ENCODE data around the gene SMOC1. TPM values are rescaled to one million over a fixed set of nuclear protein-coding genes. Genes with fewer than 3 reads are reported as not detected.

Gene SMOC1
- polyA plus RNA-seq, 1 experiment = not detected

DNA sequence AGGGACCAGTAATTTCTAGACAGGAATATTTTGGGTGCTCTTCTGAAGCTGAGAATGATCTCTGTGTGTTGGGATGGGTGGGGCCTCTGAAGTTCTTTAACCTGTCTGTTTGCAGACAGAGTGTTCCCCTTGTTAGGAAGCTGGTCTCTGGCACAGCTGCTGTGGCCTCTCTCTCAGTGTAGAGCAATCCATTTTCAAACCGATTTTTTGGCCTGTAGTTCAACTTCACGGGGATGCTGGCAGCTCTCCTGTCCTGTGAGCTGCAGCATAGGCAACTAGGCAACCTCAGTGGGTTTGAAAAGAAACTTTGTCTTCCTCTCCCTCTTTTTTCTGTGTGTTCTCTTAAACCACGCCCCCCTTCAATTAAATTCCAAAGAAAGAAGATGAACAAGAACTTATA is 69.1 kb downstream of the SMOC1 start:
- H3K27me3 ChIP-seq (ENCODE audit: control insufficient read depth, insufficient read depth, low read length) = no peaks in the 10 kb centered on the region
- ChIA-PET CTCF (interaction anchor here (0.5 to 1.1 kb wide), 2 partner anchors 18 to 65 kb away, joined by 3 read pairs; no protein-coding TSS in a partner anchor), POLR2A (no interaction called here)
- TF ChIP-seq, protein P1, sequence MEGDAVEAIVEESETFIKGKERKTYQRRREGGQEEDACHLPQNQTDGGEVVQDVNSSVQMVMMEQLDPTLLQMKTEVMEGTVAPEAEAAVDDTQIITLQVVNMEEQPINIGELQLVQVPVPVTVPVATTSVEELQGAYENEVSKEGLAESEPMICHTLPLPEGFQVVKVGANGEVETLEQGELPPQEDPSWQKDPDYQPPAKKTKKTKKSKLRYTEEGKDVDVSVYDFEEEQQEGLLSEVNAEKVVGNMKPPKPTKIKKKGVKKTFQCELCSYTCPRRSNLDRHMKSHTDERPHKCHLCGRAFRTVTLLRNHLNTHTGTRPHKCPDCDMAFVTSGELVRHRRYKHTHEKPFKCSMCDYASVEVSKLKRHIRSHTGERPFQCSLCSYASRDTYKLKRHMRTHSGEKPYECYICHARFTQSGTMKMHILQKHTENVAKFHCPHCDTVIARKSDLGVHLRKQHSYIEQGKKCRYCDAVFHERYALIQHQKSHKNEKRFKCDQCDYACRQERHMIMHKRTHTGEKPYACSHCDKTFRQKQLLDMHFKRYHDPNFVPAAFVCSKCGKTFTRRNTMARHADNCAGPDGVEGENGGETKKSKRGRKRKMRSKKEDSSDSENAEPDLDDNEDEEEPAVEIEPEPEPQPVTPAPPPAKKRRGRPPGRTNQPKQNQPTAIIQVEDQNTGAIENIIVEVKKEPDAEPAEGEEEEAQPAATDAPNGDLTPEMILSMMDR (IDR thresholded peaks at IDR 0.05; ENCODE audit: insufficient read depth, low read depth, low read length) = no peak
- no peak for DNase-seq (ENCODE audit: low read depth)
- H3K36me3 ChIP-seq (ENCODE audit: control insufficient read depth, insufficient read depth, low read length) = no peaks in the 10 kb centered on the region
- H3K4me3 ChIP-seq (ENCODE audit: low read depth, low read length) = no peak overlapping the region

DNA sequence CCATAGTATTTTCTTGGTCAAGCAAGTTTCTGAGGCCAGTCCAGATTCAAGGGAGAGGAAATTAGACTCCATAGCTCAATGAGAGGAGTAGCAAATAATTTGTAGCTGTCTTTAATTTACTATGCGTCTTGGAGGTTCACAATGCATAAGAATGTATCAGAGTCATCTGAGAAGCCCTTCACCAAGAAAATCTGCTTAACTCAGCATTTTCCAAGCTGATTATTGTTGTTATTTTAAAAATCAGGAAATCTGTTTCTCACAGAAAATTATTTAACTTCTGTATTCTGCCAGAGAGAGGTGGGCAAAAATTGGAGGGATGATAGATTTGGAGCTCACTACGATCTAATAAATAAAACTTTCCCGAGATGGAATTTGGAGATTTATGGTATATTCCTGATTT is 72.0 kb downstream of the SMOC1 start:
- Histone ChIP-seq H3K36me3 (ENCODE audit: control insufficient read depth, insufficient read depth, low read length) (no peaks in the 10 kb centered on the region), H3K27me3 (ENCODE audit: control insufficient read depth, insufficient read depth, low read length) (no peaks in the 10 kb centered on the region), H3K4me3 (ENCODE audit: low read depth, low read length) (no peak overlapping the region)
- ChIA-PET POLR2A (no interaction called here), CTCF (interaction anchor here (0.7 kb wide), 1 partner anchor 77 kb away, joined by 3 read pairs; no protein-coding TSS in a partner anchor)
- no peak for DNase-seq (ENCODE audit: low read depth)
- TF ChIP-seq, protein P1 (IDR thresholded peaks at IDR 0.05; ENCODE audit: insufficient read depth, low read depth, low read length) = no peak

DNA sequence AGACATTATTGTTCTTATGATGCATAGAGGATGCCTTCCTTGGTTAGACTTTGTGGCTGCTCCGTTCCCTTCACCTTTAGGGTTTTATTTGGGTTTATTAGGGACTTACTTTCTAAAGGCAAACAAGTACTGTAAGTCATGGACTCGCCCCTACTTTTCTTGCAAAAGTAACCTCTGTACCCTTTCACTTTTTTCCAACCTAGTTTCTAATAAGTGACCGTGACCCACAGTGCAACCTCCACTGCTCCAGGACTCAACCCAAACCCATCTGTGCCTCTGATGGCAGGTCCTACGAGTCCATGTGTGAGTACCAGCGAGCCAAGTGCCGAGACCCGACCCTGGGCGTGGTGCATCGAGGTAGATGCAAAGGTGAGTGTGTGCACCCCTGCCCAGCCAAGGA is 72.7 kb downstream of the SMOC1 start:
- Histone ChIP-seq H3K27me3 (ENCODE audit: control insufficient read depth, insufficient read depth, low read length) (no peaks in the 10 kb centered on the region), H3K36me3 (ENCODE audit: control insufficient read depth, insufficient read depth, low read length) (no peaks in the 10 kb centered on the region), H3K4me3 (ENCODE audit: low read depth, low read length) (no peak overlapping the region)
- DNase-seq (ENCODE audit: low read depth) = no peak
- CTCF ChIA-PET = interaction anchor here (0.7 kb wide), 1 partner anchor 76 kb away, joined by 3 read pairs; no protein-coding TSS in a partner anchor
- POLR2A ChIA-PET = no interaction called here
- TF ChIP-seq, protein P1 (IDR thresholded peaks at IDR 0.05; ENCODE audit: insufficient read depth, low read depth, low read length) = no peak

DNA sequence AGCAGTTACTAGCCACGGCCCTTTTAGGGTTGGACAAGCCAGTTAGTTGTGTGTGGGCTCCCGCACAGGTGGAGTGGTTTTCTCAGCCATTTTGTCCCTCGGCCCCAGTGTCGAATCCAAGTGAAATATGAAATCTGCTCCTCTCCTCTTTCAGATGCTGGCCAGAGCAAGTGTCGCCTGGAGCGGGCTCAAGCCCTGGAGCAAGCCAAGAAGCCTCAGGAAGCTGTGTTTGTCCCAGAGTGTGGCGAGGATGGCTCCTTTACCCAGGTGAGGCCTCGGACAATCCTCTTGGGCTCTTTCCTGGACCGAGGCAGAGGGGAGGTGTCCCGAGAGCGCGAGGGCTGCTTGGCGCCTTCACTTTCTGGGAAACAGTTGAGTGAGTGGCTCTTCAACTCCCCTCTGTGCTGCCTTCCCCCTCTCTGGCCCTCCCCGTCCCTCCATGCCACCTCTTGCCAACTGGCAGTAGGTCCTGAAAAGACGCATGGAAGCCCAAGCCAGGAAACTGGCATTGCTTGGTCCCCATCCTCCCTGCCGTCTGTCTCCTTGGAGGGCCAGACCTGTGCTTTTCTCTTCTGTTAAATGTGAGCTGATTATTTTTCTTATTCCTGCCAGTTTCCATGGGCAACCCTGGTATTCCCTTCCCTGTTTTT is 74.2 kb downstream of the SMOC1 start:
- ChIA-PET CTCF (no interaction called here), POLR2A (no interaction called here)
- H3K27me3 ChIP-seq (ENCODE audit: control insufficient read depth, insufficient read depth, low read length) = no peaks in the 10 kb centered on the region; the same call in 1 of the 2 replicates
- no peak overlapping the region for H3K4me3 ChIP-seq (ENCODE audit: low read depth, low read length)
- TF ChIP-seq, protein P1 (IDR thresholded peaks at IDR 0.05; ENCODE audit: insufficient read depth, low read depth, low read length) = no peak
- no peak for DNase-seq (ENCODE audit: low read depth)
- no peaks in the 10 kb centered on the region for H3K36me3 ChIP-seq (ENCODE audit: control insufficient read depth, insufficient read depth, low read length)

DNA sequence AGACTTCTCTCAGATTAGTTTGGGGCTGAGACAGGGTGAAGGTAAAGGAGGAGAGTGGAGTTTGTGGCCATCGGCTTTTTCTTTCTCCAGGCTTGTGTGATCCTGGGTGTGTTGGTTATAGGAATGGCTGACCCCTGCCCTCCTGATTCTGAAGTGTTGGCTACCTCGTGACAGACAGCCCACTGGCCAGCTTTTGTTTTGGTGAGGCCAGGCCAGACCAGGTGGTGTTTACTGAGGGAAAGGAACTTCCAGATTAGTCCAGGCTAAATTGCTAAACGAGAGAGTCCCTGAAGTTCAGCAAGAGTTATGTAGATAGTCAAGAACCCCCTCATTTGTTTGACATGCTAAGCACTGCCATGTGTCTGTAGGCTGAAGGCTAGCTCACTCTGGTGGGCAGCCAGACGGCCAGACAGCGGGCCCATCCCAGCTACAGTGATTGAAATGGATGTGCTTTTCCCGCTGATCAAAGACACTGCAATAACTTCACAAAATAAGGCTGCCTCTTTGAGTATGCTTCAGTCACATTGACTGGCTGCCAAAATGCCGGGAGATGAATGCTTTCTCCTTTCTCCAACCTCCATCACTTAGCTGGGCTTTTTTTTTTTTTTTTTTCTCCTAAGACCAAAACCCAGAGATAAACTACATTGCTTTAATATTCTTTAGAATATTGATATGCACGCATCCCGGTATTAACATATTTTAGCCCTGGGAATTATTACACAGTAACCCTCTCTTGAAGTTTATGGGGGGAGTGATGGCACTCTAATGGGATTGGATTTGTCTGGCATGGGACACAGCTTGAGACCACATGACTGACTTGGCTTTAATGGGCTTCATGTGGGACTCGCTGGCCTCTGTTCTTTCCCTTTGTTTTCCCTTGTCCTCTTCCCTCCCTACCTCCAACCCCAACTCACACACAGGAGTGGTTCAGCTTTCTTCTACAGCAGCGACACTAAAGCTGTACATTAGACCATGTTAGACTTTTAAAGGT is 76.9 kb downstream of the SMOC1 start:
- H3K27me3 ChIP-seq (ENCODE audit: control insufficient read depth, insufficient read depth, low read length) = no peaks in the 10 kb centered on the region; the same call in 1 of the 2 replicates
- ChIA-PET CTCF (no interaction called here), POLR2A (no interaction called here)
- no peaks in the 10 kb centered on the region for H3K36me3 ChIP-seq (ENCODE audit: control insufficient read depth, insufficient read depth, low read length)
- TF ChIP-seq, protein P1 (IDR thresholded peaks at IDR 0.05; ENCODE audit: insufficient read depth, low read depth, low read length) = no peak
- H3K4me3 ChIP-seq (ENCODE audit: low read depth, low read length) = no peak overlapping the region
- no peak for DNase-seq (ENCODE audit: low read depth)
